Neutrophil (primary cell): ENCODE measurements around the gene UHRF1.
A peak's percentile ranks its signal among the peaks of the same experiment; 100 is the strongest.

Source experiments
- H3K27ac ChIP-seq: fragments of 200-600 bp; sonication (generic); 2 replicates; pipeline ENCODE4 v1.5.1; 2016; ENCODE audit warnings: mild to moderate bottlenecking, moderate library complexity
- H3K27me3 ChIP-seq: fragments of 200-600 bp; sonication (generic); 2 replicates; pipeline ENCODE4 v1.6.0; 2016; ENCODE audit warnings: mild to moderate bottlenecking
- H3K36me3 ChIP-seq: fragments of 200-600 bp; sonication (generic); 2 replicates; pipeline ENCODE4 v1.5.1; 2017
- H3K4me1 ChIP-seq, 2 experiments: fragments of 200-600 bp in 1 of 2; sonication (generic) in 1 of 2; 1 replicate in 1 of 2; 2 replicates in 1 of 2; pipeline versions ENCODE4 v1.5.1 to v1.6.1; 2013 to 2016; ENCODE audit warnings: low read depth in 1 of 2, low read length in 1 of 2, mild to moderate bottlenecking in 1 of 2, moderate library complexity in 1 of 2; ENCODE audit not compliant: control insufficient read depth in 1 of 2, insufficient read depth in 1 of 2
- H3K4me3 ChIP-seq, 2 experiments: fragments of 200-600 bp in 1 of 2; sonication (generic) in 1 of 2; 1 replicate in 1 of 2; 2 replicates in 1 of 2; pipeline ENCODE4 v1.5.1; 2013 to 2016; ENCODE audit warnings: low read depth in 1 of 2, low read length in 1 of 2, mild to moderate bottlenecking in 1 of 2, moderate library complexity in 1 of 2
- H3K9me3 ChIP-seq: fragments of 200-600 bp; sonication (generic); 2 replicates; pipeline ENCODE4 v1.5.1; 2016
- TF ChIP-seq, protein P1 (sequence below): fragments of 200-600 bp; sonication (generic); IDR thresholded peaks from 2 replicates; pipeline ENCODE4 v1.5.1; 2016; ENCODE audit warnings: antibody characterized with exemption

Gene UHRF1

DNA sequence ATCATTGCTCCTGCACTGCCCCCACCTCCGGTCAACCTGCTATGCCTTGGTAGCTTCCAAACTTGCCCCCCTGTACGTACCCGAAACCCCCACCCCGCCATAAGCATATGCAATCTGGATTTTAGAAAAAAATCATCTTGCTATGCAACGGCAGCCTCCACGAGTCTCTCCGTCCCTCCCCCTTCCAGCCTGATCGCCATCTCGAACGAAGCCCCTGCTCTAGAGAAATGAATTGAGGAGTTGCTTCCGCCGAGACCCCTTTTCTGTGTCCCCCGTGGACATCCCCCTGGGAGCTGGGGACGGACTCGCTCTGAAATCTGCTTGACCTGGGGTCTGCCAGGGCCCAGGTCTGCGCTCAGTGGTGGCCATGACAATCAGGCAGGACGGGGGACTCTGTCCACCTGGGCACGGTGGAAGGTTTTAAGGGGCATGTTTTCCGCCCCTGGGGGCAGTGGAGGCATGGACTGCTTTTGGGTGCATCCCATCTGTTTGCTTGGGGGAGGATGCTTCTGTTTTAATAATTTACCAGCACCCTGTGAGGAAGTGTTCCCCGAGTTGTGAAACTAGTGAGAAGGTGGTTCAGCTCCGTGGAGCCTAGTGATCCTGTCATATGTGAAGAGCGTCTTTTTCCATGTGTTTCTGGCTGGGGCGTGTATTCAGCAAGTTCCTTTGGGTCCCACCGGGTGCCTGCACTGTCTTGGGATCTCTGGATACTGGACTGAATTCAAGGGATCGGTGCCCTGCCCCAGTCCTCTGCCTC lies 60.7 kb downstream of the UHRF1 start:
- Histone ChIP-seq H3K9me3 (no peaks in the 10 kb centered on the region), H3K4me1 (peaks cover 55 to 63% of the 10 kb centered on the region in 2 experiments), H3K27me3 (no peaks in the 10 kb centered on the region), H3K27ac (peak overlapping the region; percentile 97), H3K36me3 (no peaks in the 10 kb centered on the region), H3K4me3 (peak overlapping the region; percentile 76 to 98)
- TF ChIP-seq, protein P1, sequence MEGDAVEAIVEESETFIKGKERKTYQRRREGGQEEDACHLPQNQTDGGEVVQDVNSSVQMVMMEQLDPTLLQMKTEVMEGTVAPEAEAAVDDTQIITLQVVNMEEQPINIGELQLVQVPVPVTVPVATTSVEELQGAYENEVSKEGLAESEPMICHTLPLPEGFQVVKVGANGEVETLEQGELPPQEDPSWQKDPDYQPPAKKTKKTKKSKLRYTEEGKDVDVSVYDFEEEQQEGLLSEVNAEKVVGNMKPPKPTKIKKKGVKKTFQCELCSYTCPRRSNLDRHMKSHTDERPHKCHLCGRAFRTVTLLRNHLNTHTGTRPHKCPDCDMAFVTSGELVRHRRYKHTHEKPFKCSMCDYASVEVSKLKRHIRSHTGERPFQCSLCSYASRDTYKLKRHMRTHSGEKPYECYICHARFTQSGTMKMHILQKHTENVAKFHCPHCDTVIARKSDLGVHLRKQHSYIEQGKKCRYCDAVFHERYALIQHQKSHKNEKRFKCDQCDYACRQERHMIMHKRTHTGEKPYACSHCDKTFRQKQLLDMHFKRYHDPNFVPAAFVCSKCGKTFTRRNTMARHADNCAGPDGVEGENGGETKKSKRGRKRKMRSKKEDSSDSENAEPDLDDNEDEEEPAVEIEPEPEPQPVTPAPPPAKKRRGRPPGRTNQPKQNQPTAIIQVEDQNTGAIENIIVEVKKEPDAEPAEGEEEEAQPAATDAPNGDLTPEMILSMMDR: no peak

DNA sequence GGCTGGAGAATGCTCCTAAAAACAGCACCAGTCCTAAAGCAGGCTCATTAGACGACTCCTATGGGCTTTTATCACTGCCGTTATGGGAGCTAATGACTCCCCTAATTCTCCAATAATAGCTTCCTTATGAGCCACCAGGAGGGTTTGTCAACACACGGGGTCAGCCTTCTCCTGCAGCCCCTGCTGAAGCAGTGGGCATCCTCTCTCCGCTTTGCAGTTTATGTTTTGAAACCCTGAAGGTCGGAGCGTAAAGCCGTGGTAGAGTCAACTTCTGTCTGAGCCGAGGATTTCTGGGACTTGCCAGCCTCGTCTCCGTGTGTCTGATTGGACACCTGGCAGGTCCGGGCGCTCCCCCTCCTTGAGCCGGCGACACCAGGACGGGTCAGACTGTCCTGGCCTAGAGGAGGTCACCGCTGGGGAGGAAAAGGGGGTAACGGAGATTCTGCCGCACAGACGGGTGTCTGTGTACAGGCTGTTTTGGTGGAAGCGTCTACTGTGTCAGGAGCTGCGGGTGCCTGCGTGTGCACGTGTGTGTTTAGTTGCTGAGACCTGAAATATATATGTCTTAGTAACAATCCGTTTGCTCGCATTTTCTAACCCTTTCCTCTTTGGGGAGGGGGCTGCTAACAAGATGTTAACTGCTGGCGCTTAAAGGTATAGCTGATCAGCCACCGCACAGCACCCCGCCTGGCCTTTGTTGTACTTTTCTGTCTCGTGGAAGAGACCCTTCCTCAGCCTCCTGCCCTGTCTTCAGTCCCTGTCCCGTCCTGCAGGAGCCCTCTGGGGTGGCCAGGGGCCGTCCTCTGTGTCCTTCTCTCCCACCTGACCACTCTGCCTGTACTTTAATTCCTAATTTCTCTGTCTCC lies 61.5 kb downstream of the UHRF1 start:
- peak overlapping the region; percentile 97 for H3K27ac ChIP-seq
- H3K4me3 ChIP-seq: peak overlapping the region; percentile 76 to 98
- no peaks in the 10 kb centered on the region for H3K27me3 ChIP-seq
- no peaks in the 10 kb centered on the region for H3K36me3 ChIP-seq
- TF ChIP-seq, protein P1: no peak
- H3K9me3 ChIP-seq: no peaks in the 10 kb centered on the region
- H3K4me1 ChIP-seq: peaks cover 63 to 71% of the 10 kb centered on the region in 2 experiments

DNA sequence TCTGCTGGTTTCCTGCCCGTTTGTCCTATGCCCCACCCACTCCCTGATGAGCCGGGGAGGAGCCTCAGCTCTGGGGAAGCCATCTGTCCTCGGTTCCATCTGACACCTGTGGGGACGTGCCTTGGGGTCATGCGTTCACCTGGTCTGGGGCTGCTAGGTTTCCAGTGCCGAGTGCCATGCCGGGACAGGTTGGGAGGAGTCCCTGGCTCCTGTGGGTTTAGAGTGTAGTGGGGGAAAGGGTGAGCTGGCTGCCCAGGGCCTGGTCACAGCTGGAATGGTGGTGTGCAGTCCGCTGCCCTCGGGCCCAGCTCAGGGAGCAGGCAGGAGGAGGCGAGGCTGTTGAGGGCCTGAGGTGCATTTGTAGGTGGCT lies 62.1 kb downstream of the UHRF1 start:
- Histone ChIP-seq H3K27me3 (no peaks in the 10 kb centered on the region), H3K4me1 (peaks cover 70 to 78% of the 10 kb centered on the region in 2 experiments), H3K9me3 (no peaks in the 10 kb centered on the region), H3K36me3 (no peaks in the 10 kb centered on the region), H3K4me3 (peak overlapping the region; percentile 76 to 98), H3K27ac (peak overlapping the region; percentile 97)
- TF ChIP-seq, protein P1: no peak

DNA sequence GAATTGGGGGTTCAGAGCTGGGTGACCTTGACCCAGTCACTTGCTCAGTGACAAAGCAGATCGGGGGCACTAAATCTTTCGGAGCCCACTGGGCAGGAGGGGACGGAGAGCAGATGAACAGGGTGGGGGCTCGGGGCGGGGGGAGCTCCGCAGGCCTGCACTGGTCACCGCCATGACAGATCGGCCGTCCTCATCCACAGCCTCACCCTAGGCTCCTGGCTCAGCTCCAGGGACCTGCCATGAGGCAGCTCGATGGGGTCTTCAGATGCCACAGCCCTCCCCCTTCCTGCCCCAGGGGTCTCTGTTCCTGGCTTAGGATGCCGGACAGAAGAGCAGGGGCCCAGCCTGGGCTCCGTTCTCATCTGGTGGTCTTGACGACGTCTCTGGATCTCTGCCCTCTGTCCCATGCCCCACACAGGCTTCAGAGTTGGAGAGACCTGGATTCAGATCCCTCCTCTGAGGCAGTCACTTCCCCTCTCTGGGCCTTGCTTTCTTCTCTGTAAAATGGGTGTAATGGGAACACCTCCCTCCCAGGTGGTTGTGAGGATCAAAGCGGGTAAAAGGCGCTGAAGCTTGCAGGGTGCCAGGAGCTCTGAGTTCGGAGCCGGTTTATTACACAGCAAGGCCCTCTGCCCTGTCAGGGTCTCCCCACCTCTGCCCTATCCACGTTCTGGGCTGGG lies 62.7 kb downstream of the UHRF1 start:
- peaks cover 75 to 83% of the 10 kb centered on the region in 2 experiments for H3K4me1 ChIP-seq
- no peaks in the 10 kb centered on the region for H3K36me3 ChIP-seq
- peak overlapping the region; percentile 76 to 98 for H3K4me3 ChIP-seq
- no peaks in the 10 kb centered on the region for H3K27me3 ChIP-seq
- H3K9me3 ChIP-seq: no peaks in the 10 kb centered on the region
- TF ChIP-seq, protein P1: no peak
- H3K27ac ChIP-seq: peak overlapping the region; percentile 97

DNA sequence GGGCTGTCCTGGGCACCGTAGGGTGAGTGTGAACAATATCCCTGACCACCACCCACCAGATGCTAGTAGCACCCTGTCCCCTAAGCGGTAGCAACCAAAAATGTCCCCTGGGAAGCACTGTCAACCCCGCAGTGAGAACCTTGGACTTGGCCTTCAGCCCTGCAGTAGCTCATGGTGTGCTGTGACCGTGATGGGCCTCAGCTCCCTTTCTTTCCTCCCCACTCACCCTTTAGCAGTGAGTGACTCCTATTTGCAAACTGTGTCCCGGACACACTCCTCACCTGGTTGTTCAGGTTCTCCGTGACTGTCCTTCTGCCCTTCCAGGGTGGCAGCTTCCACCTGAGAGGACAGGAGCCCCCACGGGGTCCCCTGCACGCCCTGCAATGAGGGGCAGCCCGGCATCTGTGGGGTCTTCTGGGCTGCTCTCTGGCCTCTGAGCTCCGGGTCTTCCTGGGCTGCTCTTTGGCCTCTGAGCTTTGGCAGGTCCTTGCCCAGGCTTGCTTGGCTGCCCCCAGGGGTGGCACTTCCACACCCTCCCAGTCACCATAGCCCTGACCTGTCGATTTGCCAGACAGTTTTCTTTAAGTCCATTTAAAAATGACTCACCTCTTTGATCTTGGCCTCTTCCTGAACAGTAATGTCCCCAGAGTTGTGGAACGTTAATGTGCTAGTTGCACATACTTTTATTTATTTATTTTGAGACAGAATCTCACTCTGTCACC lies 63.4 kb downstream of the UHRF1 start:
- Histone ChIP-seq H3K27me3 (no peaks in the 10 kb centered on the region), H3K27ac (peak overlapping the region; percentile 97), H3K36me3 (peaks cover 6% of the 10 kb centered on the region), H3K4me1 (peaks cover 82 to 89% of the 10 kb centered on the region in 2 experiments), H3K9me3 (no peaks in the 10 kb centered on the region), H3K4me3 (no peak overlapping the region)
- TF ChIP-seq, protein P1: no peak
